WI38 (cell line): Measurements from ENCODE around the gene HTR4.
"Not testable (repeated sequence)": the region's sequence is repeated elsewhere in the genome, so short reads cannot be mapped to it uniquely, and the experiment has no call there.

Source experiments
- H3K4me3 ChIP-seq: 2 replicates; pipeline ENCODE4 v1.5.1; 2011; ENCODE audit warnings: low read depth, mild to moderate bottlenecking, control low read depth, low read length
- CTCF ChIP-seq: IDR thresholded peaks from 2 replicates; pipeline ENCODE4 v1.5.1; 2012; ENCODE audit warnings: low read depth, mild to moderate bottlenecking, control low read depth, low read length

HTR4 gene

GRCh38 chr5:148540647-148541046, 113.7 kb downstream of the HTR4 start:
- no peak overlapping the region for H3K4me3 ChIP-seq
- no peak for TF ChIP-seq CTCF

GRCh38 chr5:148539851-148540250, 114.5 kb downstream of the HTR4 start:
- no peak for TF ChIP-seq CTCF

GRCh38 chr5:148535190-148535589, 119.1 kb downstream of the HTR4 start:
- TF ChIP-seq CTCF, result no peak
- no peak overlapping the region for H3K4me3 ChIP-seq

More at GRCh38 chr5:148539851-148540250, 114.5 kb downstream of the HTR4 start:
- no peak overlapping the region for H3K4me3 ChIP-seq

GRCh38 chr5:148532969-148533670, 121.2 kb downstream of the HTR4 start:
- no peak overlapping the region for H3K4me3 ChIP-seq
- TF ChIP-seq CTCF, result no peak

GRCh38 chr5:148529450-148529849, 124.9 kb downstream of the HTR4 start:
- not testable (repeated sequence) for H3K4me3 ChIP-seq

- no peak overlapping the region for H3K4me3 ChIP-seq
- no peak for TF ChIP-seq CTCF
Observed at GRCh38 chr5:148524721-148525120, 129.6 kb downstream of the HTR4 start.

GRCh38 chr5:148523139-148523538, 131.2 kb downstream of the HTR4 start:
- no peak for TF ChIP-seq CTCF
- H3K4me3 ChIP-seq, result no peak overlapping the region

- no peak for TF ChIP-seq CTCF
- H3K4me3 ChIP-seq, result no peak overlapping the region
Observed at GRCh38 chr5:148515460-148515859, 138.9 kb downstream of the HTR4 start.
